ENCODE data around the gene ANKRD13C.
A peak's percentile ranks its signal among the peaks of the same experiment; 100 is the strongest.

Gene ANKRD13C

GRCh38 chr1:70354332-70355110, at the start of gene ANKRD13C:
Gene ANKRD13C (minus strand): TSS chr1:70354722. CDS start chr1:70354408, 314 bp downstream.
- TF ChIP-seq CTCF (conservative IDR thresholded peaks at IDR 0.05): peak; percentile 23; the same call in 1 of the 2 replicates
- H3K27ac ChIP-seq: peak within 1 kb of the TSS; percentile 92

GRCh38 chr1:70403759-70404158, 49.2 kb upstream of the ANKRD13C start:
- H3K27ac ChIP-seq: no peak overlapping the region
- no peak for TF ChIP-seq CTCF (conservative IDR thresholded peaks at IDR 0.05)

- no peak overlapping the region for H3K27ac ChIP-seq
- no peak for TF ChIP-seq CTCF (conservative IDR thresholded peaks at IDR 0.05)
Observed at GRCh38 chr1:70401974-70402373, 47.5 kb upstream of the ANKRD13C start.

GRCh38 chr1:70400335-70400734, 45.8 kb upstream of the ANKRD13C start:
- TF ChIP-seq CTCF (conservative IDR thresholded peaks at IDR 0.05): no peak
- H3K27ac ChIP-seq: no peak overlapping the region

- H3K27ac ChIP-seq: no peak overlapping the region
- no peak for TF ChIP-seq CTCF (conservative IDR thresholded peaks at IDR 0.05)
Observed at GRCh38 chr1:70397013-70397412, 42.5 kb upstream of the ANKRD13C start.

GRCh38 chr1:70396607-70397006, 42.1 kb upstream of the ANKRD13C start:
- no peak for TF ChIP-seq CTCF (conservative IDR thresholded peaks at IDR 0.05)

GRCh38 chr1:70392626-70393025, 38.1 kb upstream of the ANKRD13C start:
- H3K27ac ChIP-seq: no peak overlapping the region
- TF ChIP-seq CTCF (conservative IDR thresholded peaks at IDR 0.05): no peak

More at GRCh38 chr1:70396607-70397006, 42.1 kb upstream of the ANKRD13C start:
- H3K27ac ChIP-seq: no peak overlapping the region
